Measurements from ENCODE around the gene MTMR8.

MTMR8 gene

GRCh38 chrX:64342811-64343210 is 52.4 kb downstream of the MTMR8 start:
- Histone ChIP-seq H3K4me1 (ENCODE audit: low read depth, poor library complexity, severe bottlenecking) (no peaks in the 10 kb centered on the region), H2AFZ (ENCODE audit: low read depth) (no peak overlapping the region), H3K27me3 (ENCODE audit: insufficient read depth, low read depth) (no peaks in the 10 kb centered on the region), H3K36me3 (ENCODE audit: insufficient read depth) (no peaks in the 10 kb centered on the region), H3K9ac (no peak overlapping the region), H3K4me3 (IDR thresholded peaks at IDR 0.05; ENCODE audit: insufficient read depth, low read depth, low read length) (no peak overlapping the region), H3K79me2 (ENCODE audit: insufficient read depth, low read depth) (no peaks in the 10 kb centered on the region), H4K20me1 (ENCODE audit: insufficient read depth) (no peaks in the 10 kb centered on the region), H3K27ac (no peak overlapping the region), H3K4me2 (no peak overlapping the region)
- TF ChIP-seq CTCF (conservative IDR thresholded peaks at IDR 0.05; ENCODE audit: low read depth, low read length): no peak

GRCh38 chrX:64338296-64338695 is 57.0 kb downstream of the MTMR8 start:
- Histone ChIP-seq H2AFZ (ENCODE audit: low read depth) (no peak overlapping the region), H3K36me3 (ENCODE audit: insufficient read depth) (no peaks in the 10 kb centered on the region), H3K27ac (no peak overlapping the region), H4K20me1 (ENCODE audit: insufficient read depth) (no peaks in the 10 kb centered on the region), H3K79me2 (ENCODE audit: insufficient read depth, low read depth) (no peaks in the 10 kb centered on the region), H3K27me3 (ENCODE audit: insufficient read depth, low read depth) (no peaks in the 10 kb centered on the region), H3K9ac (no peak overlapping the region), H3K4me3 (IDR thresholded peaks at IDR 0.05; ENCODE audit: insufficient read depth, low read depth, low read length) (no peak overlapping the region), H3K4me1 (ENCODE audit: low read depth, poor library complexity, severe bottlenecking) (no peaks in the 10 kb centered on the region), H3K4me2 (no peak overlapping the region)
- TF ChIP-seq CTCF (conservative IDR thresholded peaks at IDR 0.05; ENCODE audit: low read depth, low read length): no peak

GRCh38 chrX:64334467-64334866 is 60.8 kb downstream of the MTMR8 start:
- H3K4me2 ChIP-seq: no peak overlapping the region
- no peaks in the 10 kb centered on the region for H3K4me1 ChIP-seq (ENCODE audit: low read depth, poor library complexity, severe bottlenecking)
- no peak overlapping the region for H3K27ac ChIP-seq
- no peaks in the 10 kb centered on the region for H3K27me3 ChIP-seq (ENCODE audit: insufficient read depth, low read depth)
- no peak overlapping the region for H3K4me3 ChIP-seq (IDR thresholded peaks at IDR 0.05; ENCODE audit: insufficient read depth, low read depth, low read length)
- no peaks in the 10 kb centered on the region for H3K79me2 ChIP-seq (ENCODE audit: insufficient read depth, low read depth)
- TF ChIP-seq CTCF (conservative IDR thresholded peaks at IDR 0.05; ENCODE audit: low read depth, low read length): no peak
- no peak overlapping the region for H3K9ac ChIP-seq
- no peaks in the 10 kb centered on the region for H3K36me3 ChIP-seq (ENCODE audit: insufficient read depth)
- H4K20me1 ChIP-seq (ENCODE audit: insufficient read depth): no peaks in the 10 kb centered on the region
- H2AFZ ChIP-seq (ENCODE audit: low read depth): no peak overlapping the region

- Histone ChIP-seq H3K79me2 (ENCODE audit: insufficient read depth, low read depth) (no peaks in the 10 kb centered on the region), H3K27me3 (ENCODE audit: insufficient read depth, low read depth) (no peaks in the 10 kb centered on the region), H4K20me1 (ENCODE audit: insufficient read depth) (no peaks in the 10 kb centered on the region), H3K4me3 (IDR thresholded peaks at IDR 0.05; ENCODE audit: insufficient read depth, low read depth, low read length) (no peak overlapping the region), H3K9ac (no peak overlapping the region), H3K4me1 (ENCODE audit: low read depth, poor library complexity, severe bottlenecking) (no peaks in the 10 kb centered on the region), H3K27ac (no peak overlapping the region), H3K4me2 (no peak overlapping the region), H3K36me3 (ENCODE audit: insufficient read depth) (no peaks in the 10 kb centered on the region), H2AFZ (ENCODE audit: low read depth) (no peak overlapping the region)
- no peak for TF ChIP-seq CTCF (conservative IDR thresholded peaks at IDR 0.05; ENCODE audit: low read depth, low read length)
Measured at GRCh38 chrX:64330284-64330683, 65.0 kb downstream of the MTMR8 start.

GRCh38 chrX:64321507-64321906 is 73.7 kb downstream of the MTMR8 start:
- Histone ChIP-seq H3K36me3 (ENCODE audit: insufficient read depth) (no peaks in the 10 kb centered on the region), H3K9ac (no peak overlapping the region), H3K27me3 (ENCODE audit: insufficient read depth, low read depth) (no peaks in the 10 kb centered on the region), H3K4me1 (ENCODE audit: low read depth, poor library complexity, severe bottlenecking) (no peaks in the 10 kb centered on the region), H3K27ac (no peak overlapping the region), H2AFZ (ENCODE audit: low read depth) (no peak overlapping the region), H3K79me2 (ENCODE audit: insufficient read depth, low read depth) (no peaks in the 10 kb centered on the region), H4K20me1 (ENCODE audit: insufficient read depth) (no peaks in the 10 kb centered on the region), H3K4me2 (no peak overlapping the region), H3K4me3 (IDR thresholded peaks at IDR 0.05; ENCODE audit: insufficient read depth, low read depth, low read length) (no peak overlapping the region)
- no peak for TF ChIP-seq CTCF (conservative IDR thresholded peaks at IDR 0.05; ENCODE audit: low read depth, low read length)
